ENCODE measurements around the gene PROKR1.
A peak's percentile ranks its signal among the peaks of the same experiment; 100 is the strongest.
"Not testable (repeated sequence)": the region's sequence is repeated elsewhere in the genome, so short reads cannot be mapped to it uniquely, and the experiment has no call there.

The PROKR1 gene

DNA sequence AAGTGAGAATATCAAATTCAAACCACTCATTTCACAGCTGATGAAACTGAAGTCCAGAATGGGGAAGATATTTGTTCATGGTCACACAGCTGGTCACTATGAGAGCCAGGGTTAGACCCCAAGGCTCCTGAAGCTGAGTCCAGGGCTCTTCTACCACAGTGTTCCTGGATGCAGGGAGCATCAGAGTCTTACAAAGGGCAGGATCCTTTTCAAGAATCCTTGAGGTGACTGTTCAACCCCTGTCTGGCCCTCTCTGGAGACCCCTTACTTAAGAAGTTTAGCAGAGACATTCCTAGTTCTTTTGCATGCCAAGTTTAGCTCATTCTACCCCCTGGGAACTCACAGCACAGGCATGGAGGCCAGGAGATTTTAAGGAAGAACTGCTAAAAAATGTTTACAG, 15.7 kb downstream of the PROKR1 start:
- DNase-seq, result no peak

DNA sequence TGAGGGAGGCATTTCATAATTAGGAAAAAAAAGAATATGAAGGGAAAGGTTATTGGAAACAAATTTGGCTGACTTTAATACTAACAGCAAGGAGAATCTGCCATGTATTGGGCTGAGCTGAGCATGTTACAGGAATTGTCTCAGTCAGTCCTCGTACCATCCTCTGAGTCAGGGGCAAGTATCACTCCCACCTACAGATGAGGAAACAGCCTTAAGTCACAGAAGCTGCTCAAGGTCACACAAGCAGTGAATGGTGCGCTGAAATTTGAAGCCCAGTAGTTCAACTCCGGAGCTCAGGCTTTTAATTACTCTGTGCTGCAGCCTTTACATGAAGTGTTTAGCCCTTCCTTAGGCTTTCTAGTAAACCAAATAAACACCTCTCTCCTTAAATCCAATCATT, 17.3 kb downstream of the PROKR1 start:
- no peak for DNase-seq

DNA sequence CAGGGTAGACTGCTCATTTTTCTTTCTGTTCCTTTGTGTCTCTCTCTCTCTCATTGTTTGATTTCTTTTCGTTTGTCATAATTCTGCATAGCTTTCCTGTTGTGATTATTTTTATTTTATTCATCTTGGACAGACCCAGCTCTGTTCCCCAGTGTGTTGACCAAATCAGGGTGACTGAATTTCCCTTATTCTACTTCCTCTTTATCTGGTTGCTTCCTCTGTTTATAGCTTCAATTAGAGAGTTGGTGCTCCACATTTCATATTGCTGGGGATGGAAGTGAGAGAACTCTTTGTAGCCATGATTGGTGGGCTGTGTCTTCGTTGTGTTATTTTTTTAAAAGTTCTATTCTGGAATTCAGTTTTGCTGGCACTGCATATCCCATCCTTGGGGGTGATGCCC, 19.1 kb downstream of the PROKR1 start:
- DNase-seq, result no peak

DNA sequence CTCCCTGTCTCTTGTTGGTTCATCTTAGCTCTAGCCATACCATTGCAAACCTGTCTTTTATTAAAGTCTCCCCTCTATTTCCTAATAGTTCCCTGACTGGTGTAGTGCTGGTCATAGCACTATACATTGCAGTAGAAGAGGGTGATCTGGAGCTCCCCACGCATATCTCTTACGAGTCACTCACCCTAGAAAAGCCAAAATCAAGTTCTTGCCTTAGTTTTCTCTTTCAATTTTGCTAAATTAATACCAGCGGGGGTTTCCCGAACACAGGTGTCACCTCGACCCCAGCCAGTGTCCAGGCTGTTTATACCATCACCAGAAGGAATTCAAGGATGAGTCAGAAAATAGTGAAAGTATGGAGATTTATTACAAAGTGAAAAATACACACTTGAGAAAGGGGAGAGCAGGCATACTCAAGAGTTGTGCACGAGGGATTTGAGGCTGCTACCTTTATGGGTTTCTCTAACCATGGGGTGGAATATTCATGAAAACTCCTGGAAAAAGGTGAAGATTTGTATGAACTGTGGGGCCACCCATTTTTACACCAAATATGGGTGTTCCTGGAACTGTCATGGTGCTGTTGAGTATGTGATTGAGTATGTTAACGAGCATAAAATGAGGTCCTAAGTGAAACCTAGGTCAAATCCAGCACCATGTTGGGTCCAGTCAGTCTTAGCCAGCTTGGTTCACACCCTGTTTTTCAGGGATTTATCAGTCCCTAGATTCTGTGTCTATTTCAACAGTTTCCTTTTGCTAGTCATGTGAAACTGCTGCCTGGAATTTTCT, 20.2 kb downstream of the PROKR1 start:
- no peak for DNase-seq

DNA sequence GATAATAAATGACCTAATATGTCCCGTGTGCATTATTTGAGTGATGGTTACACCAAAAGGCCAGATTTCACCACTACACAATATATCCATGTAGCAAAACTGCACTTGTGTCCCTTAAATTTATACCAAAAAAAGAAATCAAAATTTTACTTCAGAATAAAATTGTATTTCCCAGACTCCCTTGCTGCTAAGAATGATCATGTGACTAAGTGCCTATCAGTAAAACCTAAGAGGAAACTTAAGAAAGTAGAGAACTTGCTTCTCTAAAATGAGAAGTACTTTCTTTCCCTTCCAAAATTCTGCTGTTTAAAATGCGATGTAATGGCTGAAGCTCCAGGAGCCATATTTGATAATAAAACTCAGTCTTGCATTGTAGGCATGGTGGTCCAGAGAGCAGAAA, 24.0 kb downstream of the PROKR1 start:
- no peak for DNase-seq

DNA sequence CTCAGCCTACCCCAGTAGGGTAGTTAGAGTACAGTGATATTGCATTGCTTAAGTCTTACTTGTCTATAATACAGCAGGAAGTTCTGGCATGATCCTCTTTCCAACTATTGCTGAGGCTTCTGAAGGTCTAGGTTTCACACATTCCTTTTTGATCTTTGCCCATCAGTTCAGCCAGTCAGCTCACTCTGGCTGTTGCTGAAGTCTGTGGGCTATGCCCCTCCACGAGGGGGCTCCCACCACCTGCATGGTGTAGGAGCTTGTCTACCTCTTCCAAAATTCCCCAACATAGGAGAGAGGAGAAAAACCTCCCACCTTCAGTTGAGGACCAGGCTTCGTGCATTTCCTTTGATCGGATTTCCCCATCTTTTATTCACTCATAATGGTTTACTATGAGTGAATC, 26.3 kb downstream of the PROKR1 start:
- DNase-seq, result no peak

DNA sequence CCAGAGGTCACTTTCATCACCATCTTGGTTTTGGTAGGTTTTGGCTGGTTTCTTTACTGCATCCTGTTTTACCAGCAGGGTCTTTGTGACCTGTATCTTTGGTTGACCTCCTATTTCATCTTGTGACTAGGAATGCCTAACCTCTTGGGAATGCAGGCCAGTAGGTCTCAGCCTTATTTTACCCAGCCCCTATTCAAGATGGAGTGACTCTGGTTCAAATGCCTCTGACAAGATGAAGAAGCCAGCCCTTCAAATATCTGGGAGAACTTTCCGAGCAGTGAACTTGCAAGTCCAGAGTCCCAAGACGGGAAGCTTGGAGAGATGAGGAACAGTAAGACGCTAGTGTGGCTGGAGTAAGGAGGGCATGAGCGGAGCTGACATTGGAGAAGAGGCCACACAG, 28.6 kb downstream of the PROKR1 start:
- DNase-seq, result no peak

DNA sequence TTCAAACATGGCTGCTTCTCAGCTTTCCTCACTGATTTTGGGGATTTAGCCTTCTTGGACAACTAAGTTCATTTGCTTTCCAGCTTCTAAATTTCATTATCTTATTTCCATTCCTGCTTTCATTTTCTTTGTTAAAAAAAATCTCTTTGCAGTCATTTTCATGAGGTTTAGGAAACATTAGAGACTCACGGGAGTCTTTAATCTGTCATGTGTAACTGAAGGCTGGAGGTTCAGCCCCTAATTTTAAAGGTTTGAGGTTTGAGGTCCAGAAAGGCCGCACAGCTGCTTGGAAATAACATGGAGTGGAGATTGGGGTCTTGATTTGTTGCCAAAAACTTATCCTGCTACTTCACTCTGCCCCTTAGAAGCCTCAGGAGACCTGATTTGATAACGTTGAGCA, 30.3 kb downstream of the PROKR1 start:
- DNase-seq, result no peak

DNA sequence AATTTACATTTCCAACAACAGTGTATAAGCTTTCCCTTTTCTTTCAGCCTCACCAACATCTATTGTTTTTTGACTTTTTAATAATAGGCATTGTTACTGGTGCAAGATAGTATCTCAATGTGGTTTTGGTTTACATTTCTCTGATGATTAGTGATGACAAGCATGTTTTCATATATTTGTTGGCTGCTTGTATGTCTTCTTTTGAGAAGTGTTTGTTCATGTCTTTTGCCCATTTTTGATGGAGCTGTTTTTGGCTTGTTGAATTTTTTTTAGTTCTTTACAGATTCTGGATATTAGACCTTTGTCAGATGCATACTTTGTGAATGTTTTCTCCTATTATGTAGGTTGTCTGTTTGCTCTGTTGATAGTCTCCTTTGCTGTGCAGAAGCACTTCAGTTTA, 32.1 kb downstream of the PROKR1 start:
- DNase-seq, result no peak

DNA sequence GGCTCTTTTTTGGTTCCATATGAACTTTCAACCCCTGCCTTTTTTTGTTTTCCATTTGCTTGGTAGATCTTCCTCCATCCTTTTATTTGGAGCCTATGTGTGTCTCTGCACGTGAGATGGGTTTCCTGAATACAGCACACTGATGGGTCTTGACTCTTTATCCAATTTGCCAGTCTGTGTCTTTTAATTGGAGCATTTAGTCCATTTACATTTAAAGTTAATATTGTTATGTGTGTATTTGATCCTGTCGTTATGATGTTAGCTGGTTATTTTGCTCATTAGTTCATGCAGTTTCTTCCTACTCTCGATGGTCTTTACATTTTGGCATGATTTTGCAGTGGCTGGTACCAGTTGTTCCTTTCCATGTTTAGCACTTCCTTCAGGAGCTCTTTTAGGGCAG, 34.5 kb downstream of the PROKR1 start:
- DNase-seq, result not testable (repeated sequence)

DNA sequence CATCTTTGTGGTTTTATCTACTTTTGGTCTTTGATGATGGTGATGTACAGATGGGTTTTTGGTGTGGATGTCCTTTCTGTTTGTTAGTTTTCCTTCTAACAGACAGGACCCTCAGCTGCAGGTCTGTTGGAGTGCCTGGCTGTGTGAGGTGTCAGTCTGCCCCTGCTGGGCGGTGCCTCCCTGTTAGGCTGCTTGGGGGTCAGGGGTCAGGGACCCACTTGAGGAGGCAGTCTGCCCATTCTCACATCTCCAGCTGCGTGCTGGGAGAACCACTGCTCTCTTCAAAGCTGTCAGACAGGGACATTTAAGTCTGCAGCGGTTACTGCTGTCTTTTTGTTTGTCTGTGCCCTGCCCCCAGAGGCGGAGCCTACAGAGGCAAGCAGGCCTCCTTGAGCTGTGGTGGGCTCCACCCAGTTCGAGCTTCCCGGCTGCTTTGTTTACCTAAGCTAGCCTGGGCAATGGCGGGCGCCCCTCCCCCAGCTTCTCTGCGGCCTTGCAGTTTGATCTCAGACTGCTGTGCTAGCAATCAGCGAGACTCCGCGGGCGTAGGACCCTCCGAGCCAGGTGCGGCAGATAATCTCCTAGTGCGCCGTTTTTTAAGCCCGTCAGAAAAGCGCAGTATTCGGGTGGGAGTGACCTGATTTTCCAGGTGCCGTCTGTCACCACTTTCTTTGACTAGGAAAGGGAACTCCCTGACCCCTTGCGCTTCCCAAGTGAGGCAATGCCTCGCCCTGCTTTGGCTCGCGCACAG, 36.0 kb downstream of the PROKR1 start:
- not testable (repeated sequence) for DNase-seq

DNA sequence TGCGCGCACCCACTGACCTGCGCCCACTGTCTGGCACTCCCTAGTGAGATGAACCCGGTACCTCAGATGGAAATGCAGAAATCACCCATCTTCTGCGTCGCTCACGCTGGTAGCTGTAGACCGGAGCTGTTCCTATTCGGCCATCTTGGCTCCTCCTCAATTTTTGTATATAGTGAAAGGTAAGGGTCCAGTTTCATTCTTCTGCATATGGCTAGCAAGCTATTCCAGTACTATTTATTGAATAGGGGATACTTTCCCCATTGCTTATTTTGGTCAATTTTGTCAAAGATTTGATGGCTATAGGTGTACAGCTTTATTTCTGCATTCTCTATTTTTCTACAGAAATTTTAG, 36.5 kb downstream of the PROKR1 start:
- DNase-seq, result not testable (repeated sequence)

DNA sequence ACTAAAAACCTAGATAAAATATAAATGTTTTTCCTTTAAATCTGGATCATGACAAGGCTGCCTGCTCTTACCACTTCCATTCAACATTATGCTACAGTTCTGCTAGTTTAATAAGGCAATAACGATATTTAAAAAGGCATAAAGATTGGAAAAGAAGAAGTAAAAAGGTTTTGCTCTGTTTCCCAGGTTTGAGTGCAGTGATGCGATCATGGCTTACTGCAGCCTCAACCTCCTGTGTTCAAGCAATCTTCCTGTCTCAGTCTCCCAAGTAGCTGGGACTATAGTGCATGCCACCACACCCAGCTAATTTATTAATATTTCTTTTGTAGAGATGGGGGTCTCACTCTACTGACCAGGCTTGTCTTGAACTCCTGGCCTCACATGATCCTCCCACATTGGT, 40.8 kb downstream of the PROKR1 start:
- no peak for DNase-seq

DNA sequence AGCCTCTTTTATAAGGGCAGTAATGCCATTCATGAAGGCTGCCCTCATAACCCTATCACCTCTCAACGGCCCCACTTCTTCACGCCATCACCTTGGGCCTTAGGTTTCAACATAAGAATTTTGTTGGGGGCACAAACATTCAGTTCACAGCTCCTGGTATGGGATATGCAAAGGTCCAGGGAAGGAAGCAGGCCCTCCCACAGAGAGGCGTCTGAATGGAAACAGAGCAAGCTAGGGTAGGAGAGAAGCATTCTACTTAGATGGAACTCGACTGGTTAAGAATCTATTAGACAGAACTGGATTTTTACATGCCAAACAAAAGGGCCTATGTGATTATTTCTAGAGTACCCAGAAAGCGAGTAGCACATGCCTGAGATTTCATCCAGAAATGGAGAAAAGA, 42.8 kb downstream of the PROKR1 start:
- DNase-seq, result no peak

DNA sequence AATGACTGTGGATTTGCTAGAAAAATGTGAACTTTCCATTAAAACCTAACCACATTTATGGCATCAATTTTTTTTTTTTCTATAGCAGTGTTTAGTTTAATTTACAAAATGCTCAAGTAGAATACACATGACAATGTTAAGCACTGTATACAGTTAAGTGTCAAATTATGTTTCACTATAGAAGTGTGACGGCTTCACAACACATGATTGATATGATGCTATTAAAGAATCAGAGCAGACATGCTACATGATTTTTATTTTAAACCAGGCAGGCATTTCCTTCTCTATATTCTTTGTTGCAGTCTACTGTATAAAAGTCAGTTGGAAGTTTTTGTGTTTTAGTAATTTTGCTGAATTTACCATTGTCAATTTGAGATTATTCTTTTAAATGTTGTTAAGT, 43.6 kb downstream of the PROKR1 start:
- DNase-seq, result no peak

DNA sequence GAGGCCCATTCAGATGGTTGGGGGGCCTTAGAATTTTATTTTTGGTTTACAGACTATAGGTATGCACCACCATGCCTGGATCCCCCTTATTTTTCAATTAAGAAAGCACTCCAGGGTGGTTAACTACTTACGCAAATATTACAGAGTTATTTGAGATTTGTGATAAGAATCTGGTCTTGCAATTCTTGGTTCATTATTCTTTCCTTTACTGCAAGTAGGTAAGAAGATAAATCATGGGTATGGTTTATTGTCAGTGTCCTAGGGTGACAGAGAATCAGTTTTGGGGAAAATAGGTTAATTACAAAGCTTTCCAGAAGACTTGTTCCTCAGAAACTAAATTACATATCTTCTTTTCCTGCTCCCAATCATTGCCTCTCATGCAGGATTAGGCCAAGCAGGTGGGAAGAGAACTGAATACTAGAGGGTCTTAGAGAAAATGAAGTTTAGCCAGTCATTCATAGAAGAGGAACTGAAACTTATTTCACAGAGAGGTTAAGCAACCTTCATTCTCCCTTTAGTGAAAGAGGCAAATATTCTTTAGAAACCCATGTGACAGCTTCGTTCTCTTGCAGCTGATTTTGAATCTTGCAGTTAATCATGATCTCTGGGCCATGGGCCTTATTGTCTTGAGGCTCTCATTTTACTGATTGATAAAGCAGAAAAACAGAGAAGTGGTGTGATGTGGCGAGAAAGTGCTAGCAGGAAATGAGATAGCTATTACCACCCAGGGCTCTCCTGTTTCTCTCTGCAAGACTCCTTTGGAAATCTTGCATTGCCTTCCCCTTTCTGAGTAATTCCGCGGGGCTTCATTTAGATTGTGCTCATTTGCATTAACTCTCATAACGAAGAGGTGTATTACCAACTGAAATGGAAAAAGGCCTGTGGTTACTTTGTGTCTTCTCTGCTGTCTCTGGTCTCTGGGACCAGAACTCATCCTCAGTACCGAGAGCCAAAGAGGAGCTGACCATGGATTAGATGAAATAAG, 46.5 kb downstream of the PROKR1 start:
- no peak for DNase-seq

DNA sequence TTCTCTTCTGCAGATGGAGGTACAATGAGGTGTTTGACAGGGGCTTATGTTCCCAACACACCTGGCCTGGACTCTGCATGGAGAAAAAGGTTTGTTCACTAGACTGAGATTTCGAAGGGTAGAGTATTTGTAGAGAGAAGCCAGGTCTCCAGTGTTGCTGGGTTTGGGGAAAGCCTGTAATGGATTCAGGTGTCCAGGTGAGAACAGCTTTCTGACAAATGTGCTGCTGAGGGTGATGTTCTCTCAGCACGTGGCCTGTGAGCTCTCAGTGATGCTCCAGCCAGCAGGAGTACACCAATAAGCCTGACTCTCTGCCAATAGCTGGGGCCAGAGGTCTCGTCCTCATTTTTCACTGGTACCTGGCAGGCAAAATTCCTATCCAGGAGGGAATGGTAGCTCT, 47.5 kb downstream of the PROKR1 start:
- DNase-seq, result no peak

DNA sequence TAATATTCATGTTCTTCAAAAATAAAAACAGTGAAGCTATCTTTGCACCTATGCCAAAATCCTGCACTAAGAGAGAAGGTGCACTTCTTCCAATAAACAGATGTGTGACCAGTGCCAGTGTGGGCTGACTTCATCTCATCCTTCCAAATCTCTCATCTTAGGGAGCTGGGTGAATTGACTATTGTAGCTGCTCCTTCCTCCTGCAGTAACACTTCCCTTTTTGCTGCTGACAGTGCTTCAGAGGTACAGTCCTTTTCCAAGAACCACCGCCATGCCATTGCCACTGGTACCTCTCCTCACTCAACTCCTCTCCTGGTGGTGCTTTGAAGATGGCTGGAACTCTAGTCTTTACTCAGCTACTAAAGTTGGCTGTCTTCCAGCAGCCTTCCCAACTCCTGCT, 49.1 kb downstream of the PROKR1 start:
- no peak for DNase-seq

DNA sequence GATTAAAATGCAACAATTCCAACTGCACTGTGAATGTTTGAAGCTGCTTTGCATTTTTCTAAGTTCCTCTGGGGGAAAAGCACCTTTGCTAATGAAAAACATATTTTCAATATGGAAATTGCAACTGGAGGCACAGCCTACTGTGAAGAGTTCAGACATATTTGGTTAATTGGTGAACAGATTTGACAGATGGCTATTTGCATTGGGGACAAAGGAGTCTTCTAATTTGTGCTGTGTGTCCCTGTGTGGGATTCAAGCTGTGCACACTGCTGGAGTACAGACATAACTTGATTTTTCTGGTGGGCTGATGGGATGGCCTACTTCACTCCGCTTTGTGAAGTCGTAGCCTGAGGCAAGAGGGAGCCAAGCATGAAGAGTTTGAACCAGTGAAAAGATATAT, 50.6 kb downstream of the PROKR1 start:
- DNase-seq, result no peak

DNA sequence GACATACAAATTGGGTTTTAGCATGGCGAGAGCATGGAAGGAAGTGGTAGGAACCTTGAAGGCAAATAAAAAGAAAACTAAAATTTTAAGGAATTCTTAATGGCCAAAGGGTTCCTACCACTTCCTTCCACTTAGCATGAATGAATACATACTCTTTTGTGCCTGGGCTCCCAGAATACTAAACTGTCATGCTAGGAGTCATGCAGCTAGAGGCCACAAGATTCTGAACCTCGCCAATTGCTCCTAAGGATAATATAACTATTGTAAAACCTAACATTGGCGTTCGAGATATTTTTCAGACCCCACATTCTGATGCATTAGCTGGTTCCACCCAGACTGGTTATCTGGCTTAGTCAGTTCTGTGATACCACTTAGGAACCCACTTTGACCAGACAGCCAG, 52.6 kb downstream of the PROKR1 start:
- no peak for DNase-seq

DNA sequence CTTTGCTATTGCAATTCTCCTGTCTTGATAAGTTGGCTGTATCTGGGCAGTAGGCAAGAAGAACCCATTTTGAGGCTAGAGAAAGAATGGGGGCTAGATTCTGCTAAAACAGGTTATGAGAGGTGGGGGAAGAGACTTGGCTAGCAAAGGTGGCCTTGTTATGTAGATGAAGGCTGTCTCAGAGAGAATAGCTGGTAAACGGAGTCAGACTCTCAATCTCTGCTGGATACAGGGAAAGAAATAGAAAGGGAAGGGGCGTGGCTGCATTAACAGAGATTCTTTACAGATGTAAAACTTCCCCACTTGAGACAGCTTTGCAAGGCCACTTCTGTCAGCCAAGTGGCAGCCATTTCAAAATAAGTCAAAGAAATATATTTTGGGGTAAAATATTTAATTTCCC, 53.2 kb downstream of the PROKR1 start:
- no peak for DNase-seq

DNA sequence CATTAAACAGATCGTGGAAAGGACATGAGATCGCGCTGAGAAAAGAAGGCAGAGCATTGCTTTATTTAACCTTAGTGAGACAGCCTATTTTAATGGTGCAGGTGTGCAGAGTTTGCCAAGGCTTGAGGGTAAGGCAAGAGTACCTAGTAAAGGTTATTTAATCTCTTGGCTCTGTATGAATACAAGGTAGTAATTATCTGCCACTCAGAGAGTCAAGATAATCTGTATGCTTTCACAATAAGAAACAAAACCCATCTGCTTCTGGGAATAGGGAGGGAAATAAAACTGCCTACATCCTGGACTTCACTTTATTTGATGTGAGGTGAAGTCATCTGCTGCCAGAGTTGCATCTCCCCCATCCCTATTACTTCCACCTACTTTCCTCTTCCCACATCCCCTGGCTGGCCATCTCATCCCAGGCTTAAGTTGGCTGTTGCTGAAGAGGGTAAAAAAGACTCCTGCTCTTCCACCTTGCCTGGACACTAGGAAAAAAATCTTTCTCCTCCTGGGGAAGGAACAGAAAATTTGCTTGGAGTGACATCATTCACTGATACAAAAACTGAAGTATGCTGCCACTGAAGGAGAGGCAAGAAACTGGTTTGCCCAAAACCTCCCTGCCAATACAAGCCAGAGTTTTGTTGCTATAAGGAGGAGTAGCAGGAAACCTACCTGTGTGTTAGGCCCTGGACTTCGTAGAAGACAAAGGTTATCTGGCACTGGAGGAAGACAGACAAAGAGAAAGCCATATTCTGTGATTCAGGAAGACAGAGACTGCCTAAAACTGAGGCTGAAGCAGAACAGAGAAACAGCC, 55.4 kb downstream of the PROKR1 start:
- peak; percentile 34 for DNase-seq

DNA sequence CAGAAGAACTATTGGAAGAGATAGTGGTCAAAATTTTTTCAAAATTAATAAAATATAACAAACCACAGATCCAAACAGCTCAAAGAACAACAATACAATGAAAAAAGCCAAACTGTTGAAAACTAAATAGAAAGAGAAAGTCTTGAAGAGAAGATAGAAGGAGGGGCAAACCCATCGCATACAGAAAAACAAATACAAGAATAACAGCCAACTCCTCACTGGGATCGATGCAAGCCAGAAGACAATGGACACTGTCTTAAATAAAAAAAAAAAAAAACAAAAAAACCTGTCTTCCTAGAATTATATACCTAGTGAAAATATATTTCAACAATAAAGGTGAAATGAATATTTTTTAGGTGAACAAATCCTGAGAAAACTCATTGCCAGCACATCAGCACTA, 57.2 kb downstream of the PROKR1 start:
- DNase-seq, result no peak
